Hematopoietic multipotent progenitor cell treated with erythropoietin and hydrocortisone succinate and interleukin-3 and kit ligand, for 15 days (in vitro differentiated cells): Measurements from ENCODE around the gene HPS3.
"Not testable (repeated sequence)": the region's sequence is repeated elsewhere in the genome, so short reads cannot be mapped to it uniquely, and the experiment has no call there.

Experiments used
- DNase-seq: peaks from one replicate; pipeline ENCODE4 v3.0.0-alpha.2; 2015; ENCODE audit warnings: low spot score

The HPS3 gene

GRCh38 chr3:149195221-149195620, 65.8 kb downstream of the HPS3 start:
- DNase-seq: no peak

GRCh38 chr3:149196805-149197592, 67.6 kb downstream of the HPS3 start:
- not testable (repeated sequence) for DNase-seq

GRCh38 chr3:149197669-149198068, 68.2 kb downstream of the HPS3 start:
- no peak for DNase-seq

- no peak for DNase-seq
Observed at GRCh38 chr3:149198611-149199010, 69.2 kb downstream of the HPS3 start.

- DNase-seq: no peak
Observed at GRCh38 chr3:149199474-149199873, 70.0 kb downstream of the HPS3 start.

GRCh38 chr3:149203758-149204157, 74.3 kb downstream of the HPS3 start:
- DNase-seq: no peak

GRCh38 chr3:149204390-149204991, 75.1 kb downstream of the HPS3 start:
- DNase-seq: no peak

GRCh38 chr3:149207475-149207874, 78.0 kb downstream of the HPS3 start:
- DNase-seq: no peak

GRCh38 chr3:149209431-149209830, 80.0 kb downstream of the HPS3 start:
- DNase-seq: no peak

GRCh38 chr3:149212386-149212785, 82.9 kb downstream of the HPS3 start:
- no peak for DNase-seq

- no peak for DNase-seq
Observed at GRCh38 chr3:149214702-149215101, 85.3 kb downstream of the HPS3 start.

- DNase-seq: no peak
Observed at GRCh38 chr3:149215515-149215914, 86.1 kb downstream of the HPS3 start.

GRCh38 chr3:149216193-149216869, 86.9 kb downstream of the HPS3 start:
- DNase-seq: no peak

- no peak for DNase-seq
Observed at GRCh38 chr3:149217347-149217746, 87.9 kb downstream of the HPS3 start.

GRCh38 chr3:149219380-149220121, 90.1 kb downstream of the HPS3 start:
- DNase-seq: not testable (repeated sequence)

GRCh38 chr3:149221783-149222517, 92.5 kb downstream of the HPS3 start, which contains the start of gene CP:
Gene CP, minus strand, starts transcription at chr3:149221829. Its CDS starts 37 bp downstream, at chr3:149221792.
- no peak for DNase-seq
